ENCODE data around the gene ATRNL1.
"Not testable (repeated sequence)": the region's sequence is repeated elsewhere in the genome, so short reads cannot be mapped to it uniquely, and the experiment has no call there.

The ATRNL1 gene

DNA sequence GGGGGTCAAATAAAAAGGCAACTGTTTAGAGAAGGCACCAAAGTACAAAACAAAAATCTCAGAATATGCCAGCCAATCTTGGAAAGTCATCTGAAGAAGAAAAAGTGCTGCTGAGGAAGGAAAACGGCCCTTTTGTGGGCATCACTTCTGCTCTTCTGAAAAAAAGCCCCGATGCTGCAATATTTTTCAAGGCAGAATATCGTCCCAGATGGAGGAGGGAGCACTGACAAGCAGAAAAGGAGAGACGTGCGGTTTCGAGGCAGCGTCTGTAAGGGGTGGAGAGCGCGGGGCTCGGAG is 959 bp upstream of the ATRNL1 start:
- no peak for DNase-seq

DNA sequence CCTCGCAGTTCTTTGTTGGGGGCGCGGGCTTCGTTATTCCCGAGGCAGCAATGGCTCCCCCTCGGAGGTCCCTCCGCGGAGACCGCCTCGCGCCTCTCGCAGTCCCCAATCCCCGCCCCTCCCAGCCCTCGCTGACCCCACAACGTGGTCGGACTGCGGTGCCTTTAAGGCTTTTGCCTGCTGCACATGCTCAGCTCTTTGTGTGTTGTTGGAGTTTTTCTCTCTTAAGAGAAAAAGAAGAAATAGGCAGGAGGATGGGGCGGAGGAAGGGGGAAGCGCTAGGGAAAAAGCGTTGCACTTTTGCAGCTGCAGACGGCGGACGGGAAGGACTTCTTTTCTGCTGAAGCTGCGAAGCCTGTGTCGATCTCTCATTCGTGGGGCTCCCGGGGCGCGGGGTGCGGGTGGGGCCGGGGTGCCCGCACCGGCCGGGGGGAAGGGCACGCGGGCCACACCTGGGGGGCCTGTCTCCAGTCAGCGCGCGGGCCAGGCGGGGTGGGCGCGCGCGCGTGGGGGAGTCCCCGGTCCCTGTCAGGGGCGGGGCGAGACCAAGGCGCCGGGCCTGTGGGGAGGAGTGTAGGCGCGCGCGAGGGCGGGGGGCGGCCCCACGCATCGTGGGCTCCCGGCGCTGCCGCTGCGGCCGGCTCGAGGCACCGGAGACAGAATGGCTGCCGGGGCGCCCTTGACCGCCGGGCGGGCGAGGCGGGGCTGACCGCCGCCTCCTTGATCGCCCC is 445 bp upstream of the ATRNL1 start:
- DNase-seq: no peak

GRCh38 chr10:115093776-115094408 is 727 bp downstream of the ATRNL1 start:
- DNase-seq: no peak

- DNase-seq: no peak
Measured at GRCh38 chr10:115094416-115095140, 1.4 kb downstream of the ATRNL1 start.

DNA sequence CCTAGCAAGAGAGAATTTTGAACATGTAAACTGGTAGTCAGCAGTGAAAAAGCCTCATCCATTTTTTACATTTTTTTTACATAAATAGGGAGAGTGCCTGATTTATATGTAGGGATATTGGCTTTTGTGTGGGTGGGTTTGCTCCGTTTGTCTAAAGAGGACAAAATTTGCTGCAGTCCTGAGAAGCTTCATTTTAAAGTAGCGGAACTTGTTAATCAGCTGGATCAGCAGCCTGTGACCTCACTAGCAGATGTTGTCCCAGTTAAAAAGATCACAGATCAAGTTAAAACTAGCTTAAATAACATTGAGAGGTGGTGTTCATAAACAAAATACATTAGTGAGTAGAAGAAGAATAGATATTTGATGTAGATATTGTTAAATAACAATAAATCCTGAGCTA is 2.6 kb downstream of the ATRNL1 start:
- DNase-seq: no peak

DNA sequence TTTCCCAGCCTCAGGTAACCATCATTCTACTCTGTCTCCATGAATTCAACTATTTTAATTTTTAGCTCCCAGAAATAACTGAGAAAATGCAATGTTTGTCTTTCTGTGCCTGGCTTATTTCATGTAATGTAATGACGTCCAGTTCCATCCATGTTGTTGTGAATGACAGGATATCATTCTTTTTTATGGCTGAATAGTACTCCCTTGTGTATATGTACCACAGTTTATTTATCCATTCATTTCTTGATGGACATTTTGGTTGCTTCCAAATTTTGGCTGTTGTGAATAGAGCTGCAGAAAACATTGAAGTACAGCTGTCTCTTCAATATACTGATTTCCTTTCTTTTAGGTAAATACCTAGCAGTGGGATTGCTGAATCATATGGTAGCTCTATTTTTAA is 10.5 kb downstream of the ATRNL1 start:
- DNase-seq: no peak

- DNase-seq: not testable (repeated sequence)
Measured at GRCh38 chr10:115105411-115105810, 12.2 kb downstream of the ATRNL1 start.

DNA sequence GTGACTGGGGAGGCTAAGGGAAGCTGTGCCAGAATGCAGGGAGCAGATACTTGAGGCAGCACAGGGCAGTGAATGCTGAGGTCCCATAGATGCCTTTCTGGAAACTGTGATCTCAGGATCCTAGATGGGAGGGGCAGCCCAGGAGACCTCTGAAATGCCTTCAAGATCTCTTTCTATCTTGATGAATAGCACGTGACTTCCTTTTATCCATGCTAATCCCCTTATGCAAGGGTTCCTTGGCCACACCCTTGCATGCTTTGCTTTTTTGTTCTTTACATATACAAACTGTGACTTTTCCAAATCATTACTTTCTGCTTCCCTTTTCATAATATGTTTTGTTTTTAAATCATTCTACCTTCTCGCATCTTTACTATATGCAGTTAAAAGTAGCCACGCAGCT is 14.7 kb downstream of the ATRNL1 start:
- DNase-seq: no peak

DNA sequence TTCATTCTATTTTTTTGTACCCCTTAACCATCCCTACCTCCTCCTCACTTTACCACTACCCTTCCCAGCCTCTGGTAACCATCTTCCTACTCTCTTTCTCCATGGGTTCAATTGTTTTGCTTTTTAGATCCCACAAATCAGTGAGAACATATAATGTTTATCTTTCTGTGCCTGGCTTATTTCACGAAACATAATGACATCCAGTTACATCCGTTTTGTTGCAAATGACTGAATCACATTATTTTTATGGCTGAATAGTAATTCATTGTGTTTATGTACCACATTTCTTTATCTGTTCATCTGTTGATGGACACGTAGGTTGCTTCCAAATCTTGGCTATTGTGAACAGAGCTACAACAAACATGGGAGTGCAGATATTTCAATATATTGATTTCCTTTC is 24.1 kb downstream of the ATRNL1 start:
- no peak for DNase-seq

GRCh38 chr10:115118346-115118745 is 25.2 kb downstream of the ATRNL1 start:
- DNase-seq: no peak

DNA sequence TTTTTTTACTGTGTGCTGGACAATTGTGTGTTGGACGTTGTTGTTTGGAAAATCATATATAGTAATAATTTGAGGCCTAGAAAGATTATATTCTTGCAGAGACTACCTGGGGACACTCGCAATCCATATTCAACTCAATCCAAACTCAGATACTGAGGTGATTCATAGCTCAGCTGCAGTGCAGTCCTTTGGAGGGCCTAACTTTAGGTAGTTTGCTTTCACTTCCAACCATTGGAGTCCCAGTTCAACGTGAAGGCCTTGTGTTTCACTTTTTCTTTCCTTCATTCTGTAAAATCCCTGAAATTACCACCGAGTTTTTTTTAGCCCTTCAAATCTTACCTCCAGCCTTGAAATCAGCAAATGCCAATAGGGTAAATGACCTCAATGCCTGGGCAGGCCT is 32.3 kb downstream of the ATRNL1 start:
- no peak for DNase-seq

GRCh38 chr10:115129752-115130151 is 36.6 kb downstream of the ATRNL1 start:
- peak; percentile 23 for DNase-seq

DNA sequence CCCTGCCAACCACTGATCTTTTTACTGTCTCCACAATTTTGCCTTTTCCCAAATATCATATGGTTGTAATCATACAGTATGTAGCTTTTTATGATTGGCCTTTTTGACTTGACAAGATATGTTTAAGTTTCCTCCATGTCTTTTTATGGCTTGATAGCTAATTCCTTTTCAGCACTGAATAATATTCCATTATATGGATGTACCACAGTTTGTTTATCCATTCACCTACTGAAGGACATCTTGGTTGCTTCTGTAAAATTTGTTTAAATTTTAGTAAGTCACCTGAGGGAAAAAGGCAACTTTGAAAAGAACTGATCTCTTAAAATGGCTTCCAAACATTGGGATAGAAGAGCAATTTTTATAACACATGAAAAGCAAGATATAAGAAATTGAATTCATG is 43.5 kb downstream of the ATRNL1 start:
- DNase-seq: no peak

DNA sequence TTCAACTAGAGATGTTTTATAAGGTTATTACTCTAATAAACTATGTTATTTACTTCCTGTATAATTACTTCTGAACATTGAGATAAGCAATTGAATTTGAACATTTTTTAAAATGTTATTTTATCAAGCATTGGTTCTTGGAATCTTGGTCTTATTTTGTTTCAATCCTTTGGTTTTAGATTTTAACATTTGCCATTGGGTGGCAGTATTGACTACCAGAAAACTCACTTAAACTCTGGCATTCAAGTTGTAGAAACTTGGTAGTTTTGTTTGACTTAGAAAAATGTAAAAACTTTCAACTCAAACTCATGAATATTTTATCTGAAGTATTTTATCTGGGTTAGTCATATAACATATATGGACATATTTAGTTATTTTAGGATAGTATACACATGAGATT is 48.1 kb downstream of the ATRNL1 start:
- peak; percentile 28 for DNase-seq

DNA sequence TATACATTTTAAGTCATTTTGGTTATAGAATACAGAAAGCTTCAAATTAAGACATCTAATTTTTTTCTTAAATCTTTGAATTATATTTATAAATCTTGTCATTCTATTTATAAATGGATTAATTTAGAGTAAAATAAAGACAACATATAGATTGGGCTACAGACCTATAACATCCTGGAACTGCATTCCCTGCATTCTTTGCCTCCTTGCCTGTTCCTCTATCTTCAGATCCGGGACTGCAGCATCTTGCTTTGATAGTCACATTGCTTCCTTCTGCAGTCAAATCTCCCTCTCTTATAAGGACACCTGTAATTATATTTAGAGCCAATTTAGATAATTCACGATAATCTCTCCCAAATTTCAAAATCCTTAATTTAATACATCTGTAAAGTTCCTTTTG is 64.2 kb downstream of the ATRNL1 start:
- no peak for DNase-seq

GRCh38 chr10:115163129-115163528 is 70.0 kb downstream of the ATRNL1 start:
- DNase-seq: no peak

- no peak for DNase-seq
Measured at GRCh38 chr10:115164220-115164619, 71.1 kb downstream of the ATRNL1 start.

GRCh38 chr10:115167751-115168150 is 74.6 kb downstream of the ATRNL1 start:
- peak; percentile 78 for DNase-seq

- peak; percentile 12 for DNase-seq
Measured at GRCh38 chr10:115171392-115171960, 78.3 kb downstream of the ATRNL1 start.

DNA sequence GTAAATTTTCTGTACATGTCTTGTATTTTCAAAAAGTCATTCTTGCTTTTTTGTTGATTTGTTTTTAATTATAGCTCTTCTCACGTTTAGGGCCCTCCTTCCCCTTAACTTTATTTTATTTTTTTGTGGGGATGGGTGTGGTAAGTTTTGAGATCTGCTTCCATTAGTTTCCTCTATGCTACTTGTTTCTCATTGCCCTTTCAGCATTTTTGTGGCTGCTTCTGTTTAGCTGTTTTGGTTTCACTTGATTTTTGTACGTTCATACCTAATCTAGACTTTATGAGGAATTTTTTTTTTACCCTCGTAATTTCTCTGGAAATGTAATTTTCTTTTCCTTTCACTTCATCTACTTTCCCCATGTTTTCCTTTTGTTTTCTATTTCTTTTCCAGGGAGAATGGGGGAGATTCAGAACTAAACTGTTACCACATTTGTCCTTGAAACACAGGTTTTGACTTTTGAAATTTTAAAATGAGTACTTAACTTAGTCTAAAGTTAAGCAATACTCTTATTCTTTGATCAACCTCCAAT is 80.8 kb downstream of the ATRNL1 start:
- no peak for DNase-seq

DNA sequence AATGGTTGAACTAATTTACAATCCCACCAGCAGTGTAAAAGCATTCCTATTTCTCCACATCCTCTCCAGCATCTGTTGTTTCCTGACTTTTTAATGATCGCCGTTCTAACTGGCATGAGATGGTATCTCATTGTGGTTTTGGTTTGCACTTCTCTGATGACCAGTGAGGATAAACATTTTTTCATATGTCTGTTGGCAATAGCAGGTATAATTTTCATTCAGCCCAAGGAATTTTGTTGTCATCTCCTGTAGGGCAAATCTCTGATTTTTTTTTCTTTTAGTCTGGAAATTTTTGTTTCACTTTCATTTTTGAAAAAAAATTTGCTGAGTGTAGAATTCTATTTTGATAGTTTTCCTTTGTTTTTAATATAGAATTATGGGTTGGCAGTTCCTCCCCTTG is 114.1 kb downstream of the ATRNL1 start:
- DNase-seq: not testable (repeated sequence)

GRCh38 chr10:115209133-115209532 is 116.0 kb downstream of the ATRNL1 start:
- no peak for DNase-seq

DNA sequence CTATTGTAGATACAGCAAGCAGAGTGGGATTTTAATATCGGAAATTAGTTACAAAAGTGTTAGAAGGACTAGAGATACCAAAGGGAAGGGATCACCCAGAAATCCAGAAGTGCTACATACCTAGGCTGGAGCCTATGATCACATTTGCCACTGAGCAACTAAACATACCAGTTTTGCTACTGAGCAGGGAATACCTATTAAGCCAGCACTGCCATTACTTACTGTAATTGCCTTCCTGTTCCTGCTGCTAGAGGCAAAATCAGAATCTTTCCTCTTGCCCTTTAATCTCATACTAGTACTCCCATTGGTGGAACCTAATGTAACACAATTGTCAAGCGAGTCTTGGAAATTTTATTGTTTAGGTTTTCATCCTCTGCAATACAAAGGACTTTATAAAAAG is 121.7 kb downstream of the ATRNL1 start:
- no peak for DNase-seq

- no peak for DNase-seq
Measured at GRCh38 chr10:115219203-115219602, 126.0 kb downstream of the ATRNL1 start.
